GM19372 (cell line): ENCODE measurements around the gene TGM3.

Source experiments
- ATAC-seq: cut with Tn5 transposase; IDR thresholded peaks from one replicate; pipeline ENCODE4 v1.9.1; 2021; ENCODE audit warnings: mild to moderate bottlenecking, low read depth, moderate library complexity; ENCODE audit not compliant: unreplicated experiment

Gene TGM3

GRCh38 chr20:2368621-2369020 is 72.8 kb downstream of the TGM3 start:
- ATAC-seq, result no peak

GRCh38 chr20:2373098-2373497 is 77.3 kb downstream of the TGM3 start:
- no peak for ATAC-seq

- ATAC-seq, result no peak
Observed at GRCh38 chr20:2374346-2375125, 78.7 kb downstream of the TGM3 start.

GRCh38 chr20:2378893-2379292 is 83.1 kb downstream of the TGM3 start:
- ATAC-seq, result no peak

GRCh38 chr20:2379511-2380229 is 83.9 kb downstream of the TGM3 start:
- ATAC-seq, result no peak

GRCh38 chr20:2380601-2381000 is 84.8 kb downstream of the TGM3 start, which contains the start of gene TGM6:
Gene TGM6, plus strand, starts transcription at chr20:2380901. Its CDS starts 68 bp downstream, at chr20:2380969.
- ATAC-seq, result no peak

- no peak for ATAC-seq
Observed at GRCh38 chr20:2381303-2381702, 85.5 kb downstream of the TGM3 start.

GRCh38 chr20:2382833-2383232 is 87.0 kb downstream of the TGM3 start:
- ATAC-seq, result no peak

GRCh38 chr20:2385026-2385425 is 89.2 kb downstream of the TGM3 start:
- ATAC-seq, result no peak

GRCh38 chr20:2385496-2385895 is 89.7 kb downstream of the TGM3 start:
- ATAC-seq, result no peak

- no peak for ATAC-seq
Observed at GRCh38 chr20:2386516-2387179, 90.8 kb downstream of the TGM3 start.

- no peak for ATAC-seq
Observed at GRCh38 chr20:2387180-2387577, 91.4 kb downstream of the TGM3 start.

- no peak for ATAC-seq
Observed at GRCh38 chr20:2387580-2387979, 91.8 kb downstream of the TGM3 start.
